HepG2 (cell line): ENCODE measurements around the gene CSNK2B. TPM values are rescaled to one million over a fixed set of nuclear protein-coding genes. Genes with fewer than 3 reads are reported as not detected.

Experiments used
- ATM ChIP-seq: fragments of 450-650 bp; IDR thresholded peaks from 2 replicates; pipeline ENCODE4 v1.7.1; 2017; ENCODE audit warnings: mild to moderate bottlenecking, borderline replicate concordance
- CEBPB ChIP-seq: IDR thresholded peaks from 2 replicates; pipeline ENCODE4 v1.6.1; 2011; ENCODE audit warnings: low read depth, low read length, improper control_type of control experiment, borderline replicate concordance
- DNMT3B ChIP-seq: conservative IDR thresholded peaks from 2 replicates; pipeline ENCODE4 v1.6.1; 2016; ENCODE audit warnings: missing biosample characterization, control low read depth
- DZIP1 ChIP-seq: sonication (generic); formaldehyde crosslinking; IDR thresholded peaks from 2 replicates; pipeline ENCODE4 v1.5.0; 2020; ENCODE audit warnings: mild to moderate bottlenecking, missing genetic modification reagents
- FOSL1 ChIP-seq: sonication (generic); formaldehyde crosslinking; IDR thresholded peaks from 2 replicates; pipeline ENCODE4 v1.9.0; 2021; ENCODE audit warnings: missing genetic modification reagents, borderline replicate concordance
- HDAC1 ChIP-seq: sonication (generic); formaldehyde crosslinking; IDR thresholded peaks from 2 replicates; pipeline ENCODE4 v1.5.1; 2020; ENCODE audit warnings: mild to moderate bottlenecking, missing genetic modification reagents
- KDM6A ChIP-seq: IDR thresholded peaks from 2 replicates; pipeline ENCODE4 v1.6.1; 2016; ENCODE audit warnings: low read depth
- LCORL ChIP-seq, 2 experiments: fragments of 450-650 bp in 1 of 2; sonication (generic) in 1 of 2; formaldehyde crosslinking in 1 of 2; IDR thresholded peaks; 2 replicates each; pipeline versions ENCODE4 v1.5.0 to v1.6.1; 2017 to 2020; ENCODE audit warnings: antibody characterized with exemption in 1 of 2, missing genetic modification reagents in 1 of 2
- NCOA2 ChIP-seq: sonication (generic); formaldehyde crosslinking; IDR thresholded peaks from 2 replicates; pipeline ENCODE4 v1.8.0; 2022; ENCODE audit warnings: inconsistent platforms
- NFATC3 ChIP-seq: sonication (generic); formaldehyde crosslinking; IDR thresholded peaks from 2 replicates; pipeline ENCODE4 v1.5.1; 2020; ENCODE audit warnings: mild to moderate bottlenecking, missing genetic modification reagents
- PHF5A ChIP-seq: IDR thresholded peaks from one replicate; pipeline ENCODE4 v1.6.1; 2018; ENCODE audit warnings: low read depth, missing genetic modification reagents; ENCODE audit not compliant: unreplicated experiment
- RNF219 ChIP-seq: sonication (generic); formaldehyde crosslinking; IDR thresholded peaks from 2 replicates; pipeline ENCODE4 v1.5.0; 2020; ENCODE audit warnings: mild to moderate bottlenecking, missing genetic modification reagents
- RORA ChIP-seq: sonication (generic); formaldehyde crosslinking; IDR thresholded peaks from 2 replicates; pipeline ENCODE4 v1.5.0; 2020; ENCODE audit warnings: mild to moderate bottlenecking, missing genetic modification reagents, moderate library complexity
- SATB2 ChIP-seq: sonication (generic); formaldehyde crosslinking; IDR thresholded peaks from 2 replicates; pipeline ENCODE4 v1.5.0; 2020; ENCODE audit warnings: missing genetic modification reagents
- SNAPC5 ChIP-seq: sonication (generic); formaldehyde crosslinking; IDR thresholded peaks from 2 replicates; pipeline ENCODE4 v1.8.1; 2023; ENCODE audit warnings: mild to moderate bottlenecking, missing genetic modification reagents, borderline replicate concordance
- STAT5B ChIP-seq: sonication (generic); formaldehyde crosslinking; IDR thresholded peaks from 2 replicates; pipeline ENCODE4 v1.4.0; 2020; ENCODE audit warnings: missing genetic modification reagents
- TBP ChIP-seq: sonication (generic); formaldehyde crosslinking; IDR thresholded peaks from 2 replicates; pipeline ENCODE4 v1.5.0; 2020; ENCODE audit warnings: missing genetic modification reagents
- THAP11 ChIP-seq: IDR thresholded peaks from 2 replicates; pipeline ENCODE4 v1.6.1; 2016; ENCODE audit warnings: missing biosample characterization, missing genetic modification reagents
- ZBTB34 ChIP-seq: sonication (generic); formaldehyde crosslinking; IDR thresholded peaks from 2 replicates; pipeline ENCODE4 v1.8.0; 2022; ENCODE audit warnings: mild to moderate bottlenecking, missing genetic modification reagents
- ZMYM3 ChIP-seq: sonication (generic); formaldehyde crosslinking; IDR thresholded peaks from 2 replicates; pipeline ENCODE4 v1.5.1; 2020; ENCODE audit warnings: mild to moderate bottlenecking, missing genetic modification reagents
- ZNF12 ChIP-seq: sonication (generic); formaldehyde crosslinking; IDR thresholded peaks from 2 replicates; pipeline ENCODE4 v1.5.0; 2020; ENCODE audit warnings: missing genetic modification reagents
- ZNF253 ChIP-seq: sonication (generic); formaldehyde crosslinking; IDR thresholded peaks from 2 replicates; pipeline ENCODE4 v1.8.0; 2022; ENCODE audit warnings: mild to moderate bottlenecking, missing genetic modification reagents, borderline replicate concordance
- ZNF260 ChIP-seq: sonication (generic); formaldehyde crosslinking; IDR thresholded peaks from 2 replicates; pipeline ENCODE4 v1.4.0; 2020; ENCODE audit warnings: missing genetic modification reagents, low read depth, mild to moderate bottlenecking, borderline replicate concordance
- ZNF282 ChIP-seq: fragments of 450-650 bp; IDR thresholded peaks from 2 replicates; pipeline ENCODE4 v1.6.1; 2018; ENCODE audit not compliant: partially characterized antibody
- polyA plus RNA-seq, 8 experiments: library from polyadenylated mRNA; depleted of rRNA in 3 of 8; stranded (reverse) in 7 of 8; unstranded in 1 of 8; fragments of >200 nt; fragmentation: Illumina TruSeq in 4 of 8; extraction: Trizol in 4 of 8; gene quantifications; 2 replicates each; pipeline versions ENCODE4 v1.2.1 to v1.2.3, GENCODE V29; 2011 to 2016; ENCODE audit warnings: low read depth in 4 of 8, missing spikeins in 1 of 8, mixed read lengths in 1 of 8; ENCODE audit not compliant: insufficient read depth in 1 of 8
- total RNA-seq, 5 experiments: library from RNA; depleted of rRNA; stranded (reverse); fragments of >200 nt; fragmentation: Illumina TruSeq; extraction: Trizol; gene quantifications; 2 replicates each; pipeline ENCODE4 v1.2.3, GENCODE V29; 2016; ENCODE audit warnings: low read depth in 1 of 5

Gene CSNK2B
- total and polyA plus RNA-seq, 2 of the 13 experiments (the other 11 are each of a cell fraction or from before 2014, with no cell fraction given): 111 to 296 TPM

GRCh38 chr6:31680226-31681134 is 14.6 kb downstream of the CSNK2B start, which contains the start of gene LY6G5C (continued):
- TF ChIP-seq DZIP1 (CRISPR knock-in tag): no peak
- TF ChIP-seq ZNF282: no peak
- no peak for TF ChIP-seq RORA (CRISPR knock-in tag)
- no peak for TF ChIP-seq NCOA2 (CRISPR knock-in tag)
- TF ChIP-seq ZNF253 (CRISPR knock-in tag): no peak
- TF ChIP-seq RNF219 (CRISPR knock-in tag): no peak
- no peak for TF ChIP-seq NFATC3 (CRISPR knock-in tag)
- TF ChIP-seq DNMT3B (CRISPR knock-in tag): no peak
- no peak for TF ChIP-seq PHF5A (CRISPR knock-in tag)
- TF ChIP-seq SNAPC5 (CRISPR knock-in tag): no peak
- TF ChIP-seq HDAC1 (CRISPR knock-in tag): no peak
- TF ChIP-seq TBP (CRISPR knock-in tag): no peak
- no peak for TF ChIP-seq ZBTB34 (CRISPR knock-in tag)
- TF ChIP-seq ZMYM3 (CRISPR knock-in tag): peak; percentile 40; the same call in 1 of the 2 replicates
- no peak for TF ChIP-seq ZNF12 (CRISPR knock-in tag)
- no peak for TF ChIP-seq ZNF260 (CRISPR knock-in tag)
- no peak for TF ChIP-seq SATB2
- TF ChIP-seq CEBPB: no peak
- TF ChIP-seq FOSL1 (CRISPR knock-in tag): no peak
- no peak for TF ChIP-seq KDM6A
- TF ChIP-seq LCORL (IDR thresholded peaks at IDR 0.05): no peak
- TF ChIP-seq LCORL (CRISPR knock-in tag; IDR thresholded peaks at IDR 0.05): peak; percentile 75
- peak; percentile 35; the same call in 1 of the 2 replicates for TF ChIP-seq THAP11 (CRISPR knock-in tag)
- TF ChIP-seq STAT5B (CRISPR knock-in tag): no peak
- no peak for TF ChIP-seq ATM
